ENCODE measurements around the gene HFM1. TPM values are rescaled to one million over a fixed set of nuclear protein-coding genes. Genes with fewer than 3 reads are reported as not detected.

HFM1 gene
- total and polyA plus RNA-seq, 2 experiments from 2014 or later: 1.5 to 5.2 TPM

- no peak for TF ChIP-seq ZNF462 (CRISPR knock-in tag; IDR thresholded peaks at IDR 0.05)
- TF ChIP-seq STAT1 (IDR thresholded peaks at IDR 0.05; ENCODE audit: unreplicated experiment): no peak
- TF ChIP-seq JUNB (IDR thresholded peaks at IDR 0.05; ENCODE audit: unreplicated experiment): no peak
- no peak for TF ChIP-seq CREB1 (CRISPR knock-in tag; IDR thresholded peaks at IDR 0.05; ENCODE audit: low read depth)
- TF ChIP-seq REST (IDR thresholded peaks at IDR 0.05; ENCODE audit: unreplicated experiment): no peak
- no peak for TF ChIP-seq ETS1 (IDR thresholded peaks at IDR 0.05)
Observed at GRCh38 chr1:91393042-91393441, 11.6 kb downstream of the HFM1 start (continued).

Data from GM23338 (cell line).